ENCODE data around the gene THAP7. TPM values are rescaled to one million over a fixed set of nuclear protein-coding genes. Genes with fewer than 3 reads are reported as not detected.
A peak's percentile ranks its signal among the peaks of the same experiment; 100 is the strongest.

Gene THAP7
- total RNA-seq, 6 donors from 2014 or later = 18.9 to 52.4 (median 32.0) TPM

GRCh38 chr22:21022507-21022906, 20.6 kb upstream of the THAP7 start:
- 81 to 84% methylated on average over 8 to 10 of the region's 10 CpGs for WGBS, 2 donors
- no peaks in the 10 kb centered on the region for H3K27me3 ChIP-seq
- no peak for ATAC-seq (ENCODE audit: low FRiP score in 2 of 2)
- H3K36me3 ChIP-seq = no peaks in the 10 kb centered on the region
- peak in 1 of 2 donors; percentile 45 for DNase-seq
- H3K27ac ChIP-seq = no peak overlapping the region
- no peaks in the 10 kb centered on the region for H3K9me3 ChIP-seq
- no peak overlapping the region for H3K4me3 ChIP-seq
- no peak for TF ChIP-seq POLR2A (IDR thresholded peaks at IDR 0.05)
- TF ChIP-seq POLR2AphosphoS5 (IDR thresholded peaks at IDR 0.05) = no peak
- no peak for TF ChIP-seq EP300 (IDR thresholded peaks at IDR 0.05)
- TF ChIP-seq CTCF (IDR thresholded peaks at IDR 0.05) = no peak
- H3K4me1 ChIP-seq = peaks cover 0 to 3% (median 0%) of the 10 kb centered on the region in 4 donors

- TF ChIP-seq POLR2A (IDR thresholded peaks at IDR 0.05) (no peak), POLR2AphosphoS5 (IDR thresholded peaks at IDR 0.05) (no peak), CTCF (IDR thresholded peaks at IDR 0.05) (peak in 1 of 6 experiments; percentile 14)
- ATAC-seq (ENCODE audit: low FRiP score in 2 of 2) = no peak
- peaks cover 0 to 2% (median under 1%) of the 10 kb centered on the region in 4 donors for H3K4me1 ChIP-seq
- H3K27me3 ChIP-seq = no peaks in the 10 kb centered on the region
- no peaks in the 10 kb centered on the region for H3K36me3 ChIP-seq
- H3K4me3 ChIP-seq = no peak overlapping the region
- H3K9me3 ChIP-seq = no peaks in the 10 kb centered on the region
- DNase-seq = no peak
- 62 to 64% methylated on average over 7 of the region's 7 CpGs for WGBS, 2 donors
- no peak overlapping the region for H3K27ac ChIP-seq
Observed at GRCh38 chr22:21020802-21021429, 19.0 kb upstream of the THAP7 start.

GRCh38 chr22:21018314-21018713, 16.4 kb upstream of the THAP7 start:
- TF ChIP-seq EP300 (IDR thresholded peaks at IDR 0.05) (no peak), POLR2AphosphoS5 (IDR thresholded peaks at IDR 0.05) (no peak), CTCF (IDR thresholded peaks at IDR 0.05) (no peak), POLR2A (IDR thresholded peaks at IDR 0.05) (no peak)
- Histone ChIP-seq H3K4me1 (peaks cover 22 to 27% (median 23%) of the 10 kb centered on the region in 4 donors), H3K4me3 (no peak overlapping the region), H3K36me3 (no peaks in the 10 kb centered on the region), H3K27me3 (no peaks in the 10 kb centered on the region), H3K27ac (no peak overlapping the region), H3K9me3 (no peaks in the 10 kb centered on the region)
- DNase-seq (no peak), ATAC-seq (ENCODE audit: low FRiP score in 2 of 2) (no peak)
- 92 to 93% methylated on average over 4 of the region's 4 CpGs for WGBS, 2 donors

GRCh38 chr22:21016644-21017420, 14.9 kb upstream of the THAP7 start:
- 86 to 88% methylated on average over 13 of the region's 13 CpGs for WGBS, 2 donors
- DNase-seq (no peak), ATAC-seq (ENCODE audit: low FRiP score in 2 of 2) (no peak)
- no peak overlapping the region for H3K4me3 ChIP-seq
- no peaks in the 10 kb centered on the region for H3K36me3 ChIP-seq
- no peaks in the 10 kb centered on the region for H3K9me3 ChIP-seq
- H3K27ac ChIP-seq = no peak overlapping the region
- no peak for TF ChIP-seq POLR2AphosphoS5 (IDR thresholded peaks at IDR 0.05)
- TF ChIP-seq POLR2A (IDR thresholded peaks at IDR 0.05) = no peak
- TF ChIP-seq EP300 (IDR thresholded peaks at IDR 0.05) = no peak
- no peak for TF ChIP-seq CTCF (IDR thresholded peaks at IDR 0.05)
- peaks cover 22 to 27% (median 23%) of the 10 kb centered on the region in 4 donors for H3K4me1 ChIP-seq
- no peaks in the 10 kb centered on the region for H3K27me3 ChIP-seq
